GM21529 (cell line): ENCODE measurements around the gene CXADR.
"Not testable (repeated sequence)": the region's sequence is repeated elsewhere in the genome, so short reads cannot be mapped to it uniquely, and the experiment has no call there.

Experiments used
- ATAC-seq: cut with Tn5 transposase; IDR thresholded peaks from one replicate; pipeline ENCODE4 v1.9.1; 2021; ENCODE audit not compliant: unreplicated experiment

CXADR gene

DNA sequence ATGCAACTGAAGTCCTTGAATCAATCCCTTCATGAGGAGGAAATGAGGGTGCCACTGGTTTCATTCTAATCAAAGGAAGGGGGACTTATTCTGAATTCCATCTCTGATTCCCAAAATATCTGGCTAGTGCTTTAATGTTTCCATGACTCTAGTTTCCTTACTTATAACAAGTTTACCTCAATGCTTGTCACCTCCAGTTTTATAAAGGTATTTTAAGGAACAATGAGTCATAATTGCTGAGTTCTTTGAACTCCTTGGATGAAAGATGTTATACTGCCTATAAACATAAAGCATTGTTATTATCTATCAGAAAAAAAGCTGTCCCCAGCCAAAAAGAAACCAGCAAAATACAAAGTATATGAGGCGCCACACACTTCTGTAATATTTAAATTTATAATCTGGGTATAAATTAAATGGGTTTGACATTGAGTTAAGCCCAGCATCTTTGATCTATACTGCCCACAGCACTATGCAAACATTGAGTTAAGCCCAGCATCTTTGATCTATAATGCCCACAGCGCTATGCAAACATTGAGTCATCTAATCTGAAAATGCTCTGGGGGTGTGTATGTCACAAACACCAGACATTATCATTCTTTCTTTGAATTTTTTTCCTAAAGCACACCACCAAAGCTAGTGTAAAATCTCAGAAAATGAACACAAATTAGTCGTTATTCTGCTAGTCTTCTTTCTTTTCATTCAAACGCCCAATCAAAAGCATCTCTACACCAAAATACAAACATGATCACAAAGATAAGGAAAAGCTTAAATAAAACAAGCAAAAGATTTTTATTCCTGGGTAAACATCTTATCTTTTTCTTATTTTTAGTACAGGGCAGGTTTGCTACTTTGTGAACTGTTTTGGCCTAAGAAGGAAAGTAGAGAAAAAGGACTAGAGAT is 11.5 kb upstream of the CXADR start:
- no peak for ATAC-seq

DNA sequence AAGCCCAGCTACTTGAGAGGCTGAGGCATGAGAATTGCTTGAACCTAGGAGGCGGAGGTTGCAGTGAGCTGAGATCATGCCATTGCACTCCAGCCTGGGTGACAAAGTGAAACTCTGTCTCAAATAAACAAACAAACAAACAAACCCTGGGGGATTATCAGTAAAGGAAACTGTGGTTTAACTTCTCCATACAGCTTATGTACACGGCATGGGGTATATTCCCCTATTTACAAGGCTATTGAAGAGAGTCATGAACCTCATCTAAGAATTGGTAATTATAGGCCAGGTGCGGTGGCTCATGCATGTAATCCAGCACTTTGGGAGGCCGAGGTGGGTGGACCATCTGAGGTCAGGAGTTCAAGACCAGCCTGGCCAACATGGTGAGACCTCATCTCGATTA is 9.9 kb upstream of the CXADR start:
- not testable (repeated sequence) for ATAC-seq

DNA sequence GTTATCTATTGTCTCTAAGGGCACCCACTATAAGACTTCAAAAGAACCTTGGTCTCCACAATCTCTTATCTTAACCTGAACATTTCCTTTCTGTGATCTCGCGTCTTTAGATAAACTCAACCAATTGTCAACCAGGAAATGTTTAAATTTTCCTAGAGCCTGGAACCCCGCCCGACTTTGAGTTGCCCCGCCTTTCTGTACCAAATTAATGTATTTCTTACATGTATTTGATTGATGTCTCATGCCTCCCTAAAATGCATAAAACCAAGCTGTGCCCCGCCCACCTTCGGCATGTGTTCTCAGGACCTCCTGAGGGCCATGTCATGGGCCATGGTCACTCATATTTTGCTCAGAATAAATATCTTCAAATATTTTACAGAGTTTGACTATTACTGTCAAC is 5.9 kb upstream of the CXADR start:
- no peak for ATAC-seq

DNA sequence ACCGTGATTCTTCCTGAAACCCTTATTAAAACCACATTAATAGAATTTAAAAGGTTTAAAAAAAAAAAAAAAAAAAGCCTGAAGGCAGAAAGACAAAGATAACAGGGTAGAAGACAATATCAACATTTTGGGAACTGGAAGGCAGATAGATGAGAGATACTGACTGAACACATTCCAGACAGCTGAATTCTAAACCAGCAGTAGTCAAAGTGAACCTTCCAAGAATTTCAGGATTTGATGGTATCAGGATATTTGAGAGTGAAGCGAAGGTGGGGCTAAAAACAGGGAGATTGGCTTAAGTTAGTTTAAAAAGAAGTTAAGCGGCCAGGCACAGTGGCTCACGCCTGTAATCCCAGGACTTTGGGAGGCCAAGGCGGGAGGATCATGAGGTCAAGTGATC is 5.3 kb upstream of the CXADR start:
- no peak for ATAC-seq

DNA sequence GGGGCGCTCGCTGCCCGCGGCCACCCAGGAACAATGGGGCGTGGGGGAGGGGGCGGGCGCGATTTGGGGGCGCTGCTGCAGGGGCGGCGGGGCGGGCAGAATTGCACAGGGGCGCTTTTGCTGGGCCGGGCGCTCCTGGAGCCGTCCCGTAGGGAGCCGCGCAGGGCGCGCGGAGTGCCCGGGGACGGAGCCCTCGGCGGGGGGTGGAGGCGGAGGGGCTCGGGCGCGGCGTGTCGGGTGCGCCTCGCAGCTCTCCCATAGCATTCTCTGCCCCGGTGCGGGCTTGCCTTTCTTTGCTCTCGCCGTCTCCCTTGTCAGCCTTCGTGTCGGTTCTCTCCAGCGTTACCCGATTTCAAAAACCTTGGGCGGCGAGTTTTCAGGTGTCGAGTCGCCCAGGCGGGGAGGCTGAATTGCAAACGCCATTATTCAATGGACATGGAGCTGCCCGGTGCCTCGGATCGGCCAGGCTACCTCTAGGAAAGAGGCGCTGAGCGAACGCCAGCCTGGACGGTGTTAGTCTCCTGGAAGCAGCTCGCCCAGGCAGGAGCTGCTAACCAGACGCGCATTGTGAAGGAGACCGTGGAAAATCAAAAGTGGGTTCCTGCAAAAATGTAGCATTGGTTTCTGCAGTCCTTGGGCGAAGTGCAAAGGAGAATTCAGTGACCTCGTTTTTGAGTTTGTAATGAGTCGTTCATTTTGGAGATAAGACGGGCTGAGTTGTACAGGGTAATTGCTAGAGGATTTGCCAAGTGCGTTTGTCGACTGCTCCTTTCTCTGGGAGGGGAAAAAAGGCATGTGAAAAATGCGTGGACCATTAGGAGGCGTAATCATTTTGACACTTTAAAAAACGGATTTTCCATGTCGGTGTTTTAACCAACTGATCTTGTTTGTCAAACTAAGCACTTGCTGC is 626 bp downstream of the CXADR start:
- ATAC-seq = peak; percentile 33

DNA sequence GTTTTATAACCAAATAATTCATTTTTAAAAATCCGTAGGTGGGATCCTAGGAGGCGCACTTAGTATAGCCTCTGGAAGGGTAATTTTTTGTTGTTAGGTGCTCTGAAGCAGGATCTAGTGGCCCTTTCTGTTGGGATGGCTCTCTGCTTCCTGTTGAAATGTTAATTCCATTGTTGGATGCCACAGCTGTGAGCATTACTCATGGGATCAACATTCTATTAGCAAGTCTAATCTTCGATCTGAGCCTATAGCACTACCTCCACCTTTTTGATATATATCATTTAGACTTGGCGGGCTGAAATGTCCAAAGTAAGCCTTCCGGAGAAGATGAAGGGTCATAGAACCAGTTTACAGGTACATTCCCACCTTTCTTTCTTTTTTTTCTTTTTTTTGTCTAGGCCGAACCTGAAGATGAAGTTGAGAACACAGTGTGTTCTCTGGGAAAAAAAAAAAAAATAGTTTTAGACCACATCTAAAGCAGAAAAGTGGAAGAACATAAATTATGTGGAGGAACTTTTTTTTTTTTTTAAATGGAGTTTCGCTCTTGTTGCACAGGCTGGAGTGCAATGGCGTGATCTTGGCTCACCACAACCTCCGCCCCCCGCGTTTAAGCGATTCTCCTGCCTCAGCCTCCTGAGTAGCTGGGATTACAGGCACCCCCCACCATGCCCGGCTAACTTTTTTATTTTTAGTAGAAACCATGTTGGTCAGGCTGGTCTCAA is 1.4 kb downstream of the CXADR start:
- ATAC-seq = no peak

DNA sequence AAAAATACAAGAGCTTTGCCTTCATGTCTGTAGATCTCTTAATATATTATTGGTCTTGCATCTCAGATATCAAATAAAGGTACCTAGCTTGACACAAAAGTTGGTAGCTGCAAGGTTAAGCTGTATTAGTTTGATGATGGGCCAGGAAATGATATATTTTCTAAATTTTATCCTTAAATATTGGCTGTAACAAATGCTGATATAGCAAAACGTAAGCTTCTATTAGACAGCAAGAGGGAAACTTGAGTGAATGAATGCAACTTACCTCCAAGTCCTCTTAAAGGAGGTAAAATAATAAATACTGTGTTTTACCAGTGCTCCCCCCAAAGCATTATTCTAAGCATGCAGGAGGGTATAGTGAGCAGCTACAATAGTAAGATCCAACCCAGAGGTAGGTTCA is 4.2 kb downstream of the CXADR start:
- ATAC-seq = not testable (repeated sequence)

DNA sequence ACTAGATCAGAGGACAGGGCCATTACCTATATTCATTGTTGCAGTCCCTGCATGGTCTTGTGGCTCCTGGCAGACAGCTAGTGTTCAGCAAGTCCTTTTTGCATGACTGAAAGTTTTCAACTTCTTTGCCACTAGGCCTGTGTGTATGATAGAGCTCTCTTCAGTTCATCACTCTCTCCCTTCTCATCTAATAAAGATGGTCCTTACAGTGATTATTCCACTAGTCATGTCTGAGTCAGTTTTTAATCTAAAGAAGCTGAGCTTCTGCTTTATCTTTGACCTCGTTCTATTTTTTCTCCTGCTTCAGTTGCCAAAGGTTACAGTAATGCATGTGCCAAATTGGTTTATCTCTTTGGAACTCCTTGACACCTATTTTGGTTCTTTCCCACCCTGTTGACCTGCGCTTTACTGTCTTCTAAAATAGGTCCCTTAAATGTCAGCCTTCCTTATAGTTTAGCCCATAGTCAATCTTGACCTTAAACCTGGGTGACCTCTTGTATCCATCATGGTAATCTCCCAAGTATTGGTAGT is 6.4 kb downstream of the CXADR start:
- no peak for ATAC-seq

DNA sequence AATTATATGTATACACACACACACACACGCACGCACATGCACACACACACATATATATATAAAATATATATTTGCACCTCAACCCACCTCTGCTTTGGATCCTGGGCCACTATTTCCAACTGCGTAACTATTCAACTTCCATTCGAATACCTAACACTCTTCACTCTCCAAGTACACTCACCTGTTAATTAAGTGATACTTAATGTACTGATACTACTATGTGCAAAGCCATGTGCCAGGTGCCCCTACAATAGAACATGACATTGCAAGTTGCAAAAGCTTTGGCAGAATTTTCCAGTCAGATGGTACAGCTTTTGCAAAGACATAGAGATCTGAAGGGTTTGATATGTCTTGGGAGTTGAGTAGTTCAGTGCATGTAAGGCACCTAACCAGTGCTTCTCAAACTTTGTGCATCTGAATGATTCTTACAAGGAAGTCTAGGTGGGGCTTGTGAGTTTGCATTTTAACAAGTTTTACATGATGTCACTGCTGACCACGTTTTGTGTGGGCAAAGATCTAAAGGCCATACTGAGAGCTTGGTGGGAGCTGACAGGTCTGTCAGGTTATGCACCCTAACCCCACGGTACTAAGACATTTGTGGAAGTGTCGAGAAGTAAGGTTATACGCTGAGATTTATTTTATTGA is 7.2 kb downstream of the CXADR start:
- no peak for ATAC-seq

DNA sequence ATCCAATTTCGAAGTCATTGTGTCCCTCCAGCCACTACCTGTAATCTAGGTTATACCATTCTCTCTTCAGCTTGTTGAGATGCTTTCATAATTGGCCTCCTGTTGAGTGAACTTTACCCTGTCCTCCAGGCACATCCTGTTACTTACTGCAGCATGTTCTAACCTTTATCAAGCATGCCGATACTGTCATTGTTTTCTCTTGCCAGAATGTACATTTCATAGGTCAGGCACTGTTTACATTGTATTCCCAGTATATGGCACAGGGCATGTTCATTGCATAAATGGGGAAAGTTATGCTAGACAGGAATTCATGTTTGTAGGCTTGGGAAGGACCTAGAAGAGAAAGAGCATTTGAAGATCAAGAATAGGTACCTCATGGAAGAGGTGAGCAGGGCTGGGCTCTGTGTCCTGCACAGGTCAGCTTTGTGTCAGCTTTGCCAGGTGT is 10.2 kb downstream of the CXADR start:
- ATAC-seq = no peak

DNA sequence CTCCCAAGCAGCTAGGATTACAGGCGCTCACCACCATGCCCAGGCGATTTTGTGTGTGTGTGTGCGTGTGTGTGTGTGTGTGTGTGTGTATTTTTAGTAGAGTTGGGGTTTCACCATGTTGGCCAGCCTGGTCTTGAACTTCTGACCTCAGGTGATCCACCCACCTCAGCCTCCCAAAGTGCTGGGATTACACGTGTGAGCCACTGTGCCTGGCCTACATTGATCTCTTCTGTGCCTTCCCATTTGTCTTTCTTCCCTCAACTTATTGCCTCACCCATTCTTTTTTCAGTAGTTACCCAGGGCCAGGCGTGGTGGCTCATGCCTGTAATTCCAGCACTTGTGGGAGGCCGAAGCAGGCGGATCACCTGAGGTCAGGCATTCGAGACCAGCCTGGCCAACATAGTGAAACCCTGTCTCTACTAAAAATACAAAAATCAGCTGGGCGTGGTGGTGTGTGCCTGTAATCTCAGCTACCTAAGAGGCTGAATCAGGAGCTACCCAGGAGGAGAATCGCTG is 11.2 kb downstream of the CXADR start:
- not testable (repeated sequence) for ATAC-seq

DNA sequence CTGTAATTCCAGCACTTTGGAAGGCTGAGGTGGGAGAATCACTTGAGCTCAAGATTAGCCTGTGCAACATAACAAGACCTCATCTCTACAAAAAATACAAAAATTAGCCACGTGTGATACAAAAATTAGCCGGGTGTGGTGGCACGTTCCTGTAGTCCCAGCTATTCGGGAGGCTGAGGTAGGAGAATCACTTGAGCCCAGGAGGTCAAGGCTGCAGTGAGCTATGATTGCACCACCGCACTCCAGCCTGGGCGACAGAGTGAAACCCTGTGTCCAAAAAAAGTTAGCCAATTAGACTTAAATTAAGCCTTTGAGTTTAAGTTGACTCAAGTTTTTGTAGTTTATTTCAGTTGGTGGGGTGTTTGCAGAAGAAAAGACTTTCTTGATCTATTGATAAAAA is 11.8 kb downstream of the CXADR start:
- ATAC-seq = no peak

DNA sequence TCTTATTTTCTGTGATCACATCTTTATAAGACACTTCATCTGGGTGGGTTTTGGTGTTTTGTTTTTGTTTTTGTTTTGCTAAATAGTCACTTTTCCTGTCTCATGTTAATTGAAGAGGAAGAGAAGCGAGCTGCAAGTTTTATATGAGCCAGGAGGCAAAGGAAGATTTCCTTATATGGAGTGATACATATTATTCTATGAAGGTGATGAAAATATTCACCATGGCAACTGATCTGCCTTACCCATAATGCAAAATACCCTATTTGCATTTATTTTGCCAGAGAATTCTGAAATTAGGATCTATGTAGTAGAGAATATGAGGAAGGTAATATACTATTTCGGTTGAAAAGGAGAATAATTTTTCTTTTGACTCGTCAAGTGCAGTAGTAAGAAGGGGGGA is 13.9 kb downstream of the CXADR start:
- no peak for ATAC-seq

DNA sequence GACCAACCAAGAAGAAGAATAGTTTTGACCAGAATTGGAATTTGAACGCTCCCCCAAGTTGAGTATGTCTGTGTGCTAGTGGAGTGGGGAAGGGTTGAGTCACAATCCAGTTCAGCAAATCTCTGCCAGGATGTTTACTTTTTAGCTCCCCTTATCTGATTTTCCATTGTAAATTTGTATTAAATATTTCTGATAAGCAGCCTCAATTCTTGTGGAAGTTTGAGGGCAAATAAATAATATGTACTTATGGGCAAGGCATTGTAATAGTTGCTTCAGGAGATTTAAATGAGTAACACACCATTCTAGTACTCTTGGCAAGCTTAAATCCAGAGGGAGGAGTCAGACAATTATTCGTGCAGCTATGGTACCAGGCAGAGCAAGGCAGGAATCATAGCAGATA is 14.4 kb downstream of the CXADR start:
- ATAC-seq = no peak

DNA sequence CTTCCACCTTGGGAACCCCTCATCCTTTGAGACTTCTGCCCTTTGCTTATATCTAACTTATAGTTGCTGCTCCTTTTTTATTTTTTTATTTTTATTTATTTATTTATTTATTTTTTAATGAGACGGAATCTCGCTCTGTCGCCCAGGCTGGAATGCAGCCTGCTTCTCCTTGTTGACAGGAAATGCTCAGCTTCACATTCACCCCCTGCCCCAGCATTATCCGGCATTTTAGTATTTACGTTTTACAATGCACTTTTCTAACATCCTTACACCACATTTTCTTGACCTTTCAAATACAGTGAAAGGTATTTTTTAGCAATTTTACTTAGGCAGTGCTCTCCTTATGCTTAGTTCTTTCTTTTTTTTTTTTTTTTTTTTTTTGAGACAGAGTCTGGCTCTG is 14.9 kb downstream of the CXADR start:
- no peak for ATAC-seq

DNA sequence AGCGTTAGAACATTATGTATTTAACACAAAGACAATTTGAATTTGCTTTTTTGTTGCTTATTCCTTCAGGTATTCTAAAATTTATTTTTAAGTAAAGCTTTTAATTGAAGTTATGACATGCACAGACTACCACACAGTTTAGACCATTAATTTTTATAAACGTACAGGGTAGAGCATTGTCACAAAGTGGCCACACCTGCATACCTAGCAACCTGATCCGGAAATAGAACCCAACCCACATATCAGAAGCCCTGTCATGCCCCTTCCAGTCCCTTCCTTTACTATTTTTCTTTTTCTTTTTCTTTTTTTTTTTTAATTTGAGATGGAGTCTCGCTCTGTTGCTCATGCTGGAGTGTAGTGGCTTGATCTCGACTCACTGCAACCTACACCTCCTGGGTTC is 16.8 kb downstream of the CXADR start:
- ATAC-seq = no peak

DNA sequence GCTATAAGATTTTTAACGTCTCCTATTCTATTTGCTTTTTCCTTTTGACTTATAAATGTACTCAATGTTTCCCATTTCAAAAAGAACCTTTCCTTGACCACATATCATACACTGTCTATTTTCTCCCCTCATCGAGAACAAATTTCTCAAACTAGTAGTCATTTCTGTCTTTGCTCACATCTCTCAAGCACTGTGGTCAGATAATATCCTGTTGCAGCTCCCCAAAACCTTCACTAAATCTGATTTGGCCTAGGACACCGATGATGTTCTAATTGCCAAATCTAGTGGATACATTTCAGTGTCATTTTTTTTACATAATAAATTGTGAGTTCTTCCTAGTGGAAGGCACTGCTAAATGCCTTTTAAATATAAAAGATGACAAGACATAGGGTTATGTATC is 19.4 kb downstream of the CXADR start:
- ATAC-seq = no peak

DNA sequence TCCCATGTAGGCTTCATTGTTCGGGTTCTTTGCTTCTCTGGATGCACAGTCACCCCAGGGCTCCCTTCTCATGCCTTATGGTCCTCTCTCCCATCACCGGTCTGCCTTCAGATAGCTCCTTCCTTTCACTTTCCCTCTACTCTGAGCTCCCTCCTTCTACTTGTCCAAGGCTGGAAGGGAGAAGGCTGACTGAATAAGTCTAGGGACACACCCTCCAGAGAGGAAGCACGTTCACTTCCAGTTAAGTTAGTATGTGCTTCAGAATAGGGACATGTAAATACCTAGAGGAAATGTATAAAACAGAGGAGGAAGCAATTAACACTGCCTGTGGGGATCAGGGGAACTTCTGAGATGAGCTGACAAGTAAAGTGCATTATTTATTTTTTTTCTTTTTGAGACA is 23.5 kb downstream of the CXADR start:
- no peak for ATAC-seq

DNA sequence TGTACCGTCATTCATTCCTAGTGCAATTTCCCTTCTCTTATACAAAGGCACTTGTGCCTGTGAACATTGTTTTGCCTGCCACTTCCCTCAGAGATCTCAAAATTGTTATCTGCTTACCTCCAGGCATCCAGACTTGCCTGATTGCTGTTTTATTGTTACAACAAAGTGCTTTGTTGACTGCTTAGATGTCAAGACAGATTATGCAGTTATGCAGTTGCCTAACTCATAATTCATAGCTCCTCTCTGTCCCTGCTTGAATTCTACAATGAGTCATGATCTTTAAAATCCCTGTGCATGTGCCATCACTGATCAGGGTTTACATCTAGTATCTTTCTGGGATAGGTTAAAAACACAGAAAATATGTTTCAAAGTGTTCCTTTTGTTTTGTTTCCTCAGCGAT is 24.5 kb downstream of the CXADR start:
- no peak for ATAC-seq

DNA sequence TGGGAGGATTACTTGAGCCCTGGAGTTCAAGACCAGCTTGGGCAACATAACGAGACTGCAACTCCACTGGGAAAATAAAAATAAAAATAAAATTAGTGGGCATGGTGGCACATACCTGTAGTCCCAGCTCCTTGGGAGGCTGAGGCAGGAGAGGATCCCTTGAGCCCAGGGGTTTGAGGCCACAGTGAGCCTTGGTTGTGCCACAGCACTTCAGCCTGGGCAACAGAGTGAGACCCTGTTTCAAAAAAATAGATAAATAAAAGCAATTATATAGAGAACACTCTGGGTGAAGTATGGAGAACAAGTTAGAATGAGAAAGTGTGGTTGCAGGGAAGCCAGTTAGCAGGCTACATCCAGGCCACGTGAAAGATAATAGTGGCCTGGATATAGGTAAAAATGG is 25.7 kb downstream of the CXADR start:
- ATAC-seq = no peak
